Liver (tissue), 9 donors: Measurements from ENCODE around the gene INPP5A. TPM values are rescaled to one million over a fixed set of nuclear protein-coding genes. Genes with fewer than 3 reads are reported as not detected.

Experiments used
- DNase-seq: peaks from one replicate; pipeline ENCODE4 v3.0.0-alpha.2; 2017; ENCODE audit warnings: low spot score
- H3K27ac ChIP-seq, 2 donors: one replicate each; pipeline ENCODE4 v1.7.0; 2013; ENCODE audit warnings: inconsistent platforms in 2 of 2, low read length in 2 of 2, control low read depth in 1 of 2, low read depth in 1 of 2, mild to moderate bottlenecking in 1 of 2
- H3K27me3 ChIP-seq, 4 donors: one replicate each; pipeline versions ENCODE4 v1.6.1 to v1.7.0; 2013; ENCODE audit warnings: low read length in 3 of 4, inconsistent platforms in 1 of 4, mild to moderate bottlenecking in 1 of 4, moderate library complexity in 1 of 4; ENCODE audit not compliant: control insufficient read depth in 4 of 4, insufficient read depth in 4 of 4
- H3K36me3 ChIP-seq, 4 donors: one replicate each; pipeline versions ENCODE4 v1.6.1 to v1.7.0; 2013; ENCODE audit warnings: low read length in 3 of 4, mild to moderate bottlenecking in 3 of 4, low read depth in 1 of 4, moderate library complexity in 1 of 4; ENCODE audit not compliant: control insufficient read depth in 4 of 4, insufficient read depth in 3 of 4
- H3K4me1 ChIP-seq, 4 donors: one replicate each; pipeline versions ENCODE4 v1.6.1 to v1.7.0; 2013; ENCODE audit warnings: low read length in 3 of 4, mild to moderate bottlenecking in 3 of 4, moderate library complexity in 1 of 4; ENCODE audit not compliant: control insufficient read depth in 4 of 4, insufficient read depth in 4 of 4
- H3K4me3 ChIP-seq, 3 donors: one replicate each; pipeline versions ENCODE4 v1.6.1 to v1.7.0; 2013; ENCODE audit warnings: low read length in 3 of 3, control low read depth in 1 of 3, low read depth in 1 of 3, mild to moderate bottlenecking in 1 of 3
- H3K9ac ChIP-seq, 2 donors: one replicate each; pipeline ENCODE4 v1.7.0; 2013; ENCODE audit warnings: low read length in 2 of 2, mild to moderate bottlenecking in 2 of 2, moderate library complexity in 2 of 2, control low read depth in 1 of 2, low read depth in 1 of 2
- H3K9me3 ChIP-seq, 4 donors: one replicate each; pipeline versions ENCODE4 v1.6.1 to v1.7.0; 2013; ENCODE audit warnings: low read length in 3 of 4; ENCODE audit not compliant: control insufficient read depth in 4 of 4
- ATF3 ChIP-seq: IDR thresholded peaks from 2 replicates; pipeline ENCODE4 v1.6.1; 2016; ENCODE audit warnings: antibody characterized with exemption
- EGR1 ChIP-seq, 2 donors: IDR thresholded peaks; 2 replicates each; pipeline ENCODE4 v1.6.1; 2016 to 2018; ENCODE audit warnings: antibody characterized with exemption in 2 of 2, low read depth in 2 of 2
- FOXA2 ChIP-seq: IDR thresholded peaks from 2 replicates; pipeline ENCODE4 v1.6.1; 2016; ENCODE audit warnings: antibody characterized with exemption
- GABPA ChIP-seq, 2 donors: IDR thresholded peaks in 1 of 2; conservative IDR thresholded peaks in 1 of 2; 2 replicates each; pipeline ENCODE4 v1.6.1; 2016; ENCODE audit warnings: antibody characterized with exemption in 2 of 2, mild to moderate bottlenecking in 1 of 2, moderate library complexity in 1 of 2
- HNF4A ChIP-seq, 2 donors: conservative IDR thresholded peaks; 2 replicates each; pipeline ENCODE4 v1.6.1; 2016; ENCODE audit warnings: antibody characterized with exemption in 2 of 2, mild to moderate bottlenecking in 2 of 2
- JUND ChIP-seq, 2 donors: IDR thresholded peaks; 2 replicates each; pipeline ENCODE4 v1.6.1; 2016; ENCODE audit warnings: antibody characterized with exemption in 2 of 2
- MAX ChIP-seq: IDR thresholded peaks from 2 replicates; pipeline ENCODE4 v1.6.1; 2016; ENCODE audit warnings: antibody characterized with exemption
- NR2F2 ChIP-seq: IDR thresholded peaks from 2 replicates; pipeline ENCODE4 v1.6.1; 2016; ENCODE audit warnings: antibody characterized with exemption
- RAD21 ChIP-seq, 2 donors: IDR thresholded peaks; 2 replicates each; pipeline ENCODE4 v1.6.1; 2016; ENCODE audit warnings: antibody characterized with exemption in 2 of 2, mild to moderate bottlenecking in 2 of 2
- REST ChIP-seq: IDR thresholded peaks from 2 replicates; pipeline ENCODE4 v1.6.1; 2016; ENCODE audit warnings: antibody characterized with exemption, mild to moderate bottlenecking
- RXRA ChIP-seq, 2 donors: IDR thresholded peaks; 2 replicates each; pipeline ENCODE4 v1.6.1; 2017 to 2018; ENCODE audit warnings: antibody characterized with exemption in 2 of 2, mild to moderate bottlenecking in 1 of 2
- SP1 ChIP-seq: IDR thresholded peaks from 2 replicates; pipeline ENCODE4 v1.6.1; 2018; ENCODE audit warnings: antibody characterized with exemption, mild to moderate bottlenecking
- YY1 ChIP-seq: IDR thresholded peaks from 2 replicates; pipeline ENCODE4 v1.6.1; 2016; ENCODE audit warnings: antibody characterized with exemption, mild to moderate bottlenecking
- ZBTB33 ChIP-seq: IDR thresholded peaks from 2 replicates; pipeline ENCODE4 v1.6.1; 2016; ENCODE audit warnings: antibody characterized with exemption
- WGBS: extraction: QIAGEN DNeasy Blood & Tissue Kit; methylation state at CpG from one replicate; pipeline ENCODE4 v1.1.7; 2013; 5-methylcytosine and 5-hydroxymethylcytosine counted together
- polyA plus RNA-seq, 2 donors: library from polyadenylated mRNA; stranded (reverse) in 1 of 2; unstranded in 1 of 2; fragments of 200-250 nt in 1 of 2; fragments of >200 nt in 1 of 2; fragmentation: Nextera tagmentation in 1 of 2; extraction: Ambion mirVana in 1 of 2; gene quantifications; one replicate each; pipeline versions ENCODE4 v1.2.1 to v1.2.3, GENCODE V29; 2013 to 2015
- total RNA-seq, 2 donors: library from RNA; depleted of rRNA; stranded (reverse); fragments of >200 nt; gene quantifications; one replicate each; pipeline ENCODE4 v1.2.3, GENCODE V29; 2014
- donor health status: healthy.
- donor health status: healthy.
- donor health status: healthy.
- donor health status: healthy.
- donor health status: healthy.

Gene INPP5A
- total and polyA plus RNA-seq, 4 donors = 4.3 to 26.5 (median 10.9) TPM

GRCh38 chr10:132743925-132744490 is 206.4 kb downstream of the INPP5A start:
- 95% methylated on average over 18 of the region's 18 CpGs for WGBS
- H3K36me3 ChIP-seq = peaks cover 0 to 15% (median 4%) of the 10 kb centered on the region in 4 donors

GRCh38 chr10:132744839-132745238 is 207.3 kb downstream of the INPP5A start:
- no peak overlapping the region for H3K27ac ChIP-seq
- peaks cover 0 to 20% (median 5%) of the 10 kb centered on the region in 4 donors for H3K36me3 ChIP-seq
- no peaks in the 10 kb centered on the region for H3K4me1 ChIP-seq
- DNase-seq = no peak
- no peaks in the 10 kb centered on the region for H3K9me3 ChIP-seq
- H3K27me3 ChIP-seq = no peaks in the 10 kb centered on the region
- H3K9ac ChIP-seq = no peak overlapping the region
- no peak overlapping the region for H3K4me3 ChIP-seq
- WGBS = 96% methylated on average over 19 of the region's 19 CpGs
- TF ChIP-seq JUND (IDR thresholded peaks at IDR 0.05) = no peak
- no peak for TF ChIP-seq GABPA (IDR thresholded peaks at IDR 0.05 in 1 of 2, conservative IDR thresholded peaks at IDR 0.05 in 1 of 2)
- no peak for TF ChIP-seq EGR1 (IDR thresholded peaks at IDR 0.05; ENCODE audit: low read depth in 2 of 2)
- TF ChIP-seq YY1 = no peak
- no peak for TF ChIP-seq MAX
- TF ChIP-seq RXRA (IDR thresholded peaks at IDR 0.05) = no peak
- no peak for TF ChIP-seq FOXA2
- no peak for TF ChIP-seq ATF3
- TF ChIP-seq SP1 = no peak
- no peak for TF ChIP-seq RAD21 (IDR thresholded peaks at IDR 0.05)
- TF ChIP-seq REST = no peak
- no peak for TF ChIP-seq NR2F2

More at GRCh38 chr10:132743925-132744490, 206.4 kb downstream of the INPP5A start:
- H3K9me3 ChIP-seq = no peaks in the 10 kb centered on the region
- no peak for DNase-seq
- no peaks in the 10 kb centered on the region for H3K27me3 ChIP-seq
- H3K4me3 ChIP-seq = no peak overlapping the region
- no peaks in the 10 kb centered on the region for H3K4me1 ChIP-seq
- TF ChIP-seq ZBTB33 (no peak), HNF4A (conservative IDR thresholded peaks at IDR 0.05) (no peak), FOXA2 (no peak), MAX (no peak), RXRA (IDR thresholded peaks at IDR 0.05) (no peak), REST (no peak), RAD21 (IDR thresholded peaks at IDR 0.05) (no peak), GABPA (IDR thresholded peaks at IDR 0.05 in 1 of 2, conservative IDR thresholded peaks at IDR 0.05 in 1 of 2) (no peak)
- no peak overlapping the region for H3K9ac ChIP-seq
- H3K27ac ChIP-seq = no peak overlapping the region
